GM18502 (cell line): ENCODE data around the gene SPSB3.

Source experiments
- ATAC-seq: cut with Tn5 transposase; IDR thresholded peaks from one replicate; pipeline ENCODE4 v1.9.1; 2021; ENCODE audit warnings: mild to moderate bottlenecking; ENCODE audit not compliant: unreplicated experiment, poor library complexity

The SPSB3 gene

DNA sequence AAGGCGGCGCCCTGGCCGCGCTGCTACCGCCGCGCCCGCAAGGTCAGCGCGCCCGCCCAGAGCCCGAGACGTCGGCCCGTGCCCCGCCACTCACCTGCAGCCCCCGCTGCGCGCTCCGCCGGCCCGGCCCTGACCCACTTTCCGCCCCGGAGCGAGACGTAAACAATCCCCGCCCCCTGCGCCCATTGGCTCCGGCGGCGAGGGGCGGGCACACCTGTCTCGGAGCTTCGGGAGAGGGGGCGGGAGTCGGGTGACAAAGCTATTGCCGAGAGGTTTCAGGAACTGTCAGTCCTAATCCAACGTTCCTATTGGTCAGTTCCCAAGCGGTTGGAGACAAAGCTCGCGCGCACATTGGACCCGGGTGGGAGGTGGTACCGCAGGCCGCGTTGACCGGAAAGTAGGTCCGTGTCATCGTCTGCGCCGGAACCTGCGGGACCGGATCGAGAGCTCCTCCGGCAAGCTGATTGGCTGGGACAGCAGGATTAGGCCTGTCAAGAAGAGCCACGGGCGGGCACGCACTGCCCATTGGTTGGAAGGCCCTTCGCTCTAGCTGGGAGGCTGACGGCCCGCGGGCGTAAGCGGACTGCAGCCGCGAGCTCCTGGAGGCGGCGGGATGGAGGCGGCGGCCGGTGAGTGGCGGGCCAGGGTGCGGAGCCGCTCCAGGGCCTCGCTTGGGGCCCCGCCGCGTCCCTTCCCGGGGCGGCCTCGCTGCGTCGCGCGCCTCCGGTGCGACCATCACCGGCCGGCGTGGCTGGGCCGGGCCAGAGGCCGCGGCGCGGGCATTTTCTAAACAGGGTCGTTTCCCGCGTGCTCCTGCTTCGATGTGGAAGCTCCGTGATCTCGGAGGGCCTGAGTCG is at the start of gene SPSB3, which contains the start of gene NUBP2:
SPSB3 (minus strand) TSS at position 164 of the 857 bp plus-strand sequence. CDS start 1,088 bp downstream, outside the sequence.
NUBP2 (plus strand) TSS at position 553 of the 857 bp plus-strand sequence; CDS start at position 614, 61 bp downstream.
- ATAC-seq, result peak; percentile 85

DNA sequence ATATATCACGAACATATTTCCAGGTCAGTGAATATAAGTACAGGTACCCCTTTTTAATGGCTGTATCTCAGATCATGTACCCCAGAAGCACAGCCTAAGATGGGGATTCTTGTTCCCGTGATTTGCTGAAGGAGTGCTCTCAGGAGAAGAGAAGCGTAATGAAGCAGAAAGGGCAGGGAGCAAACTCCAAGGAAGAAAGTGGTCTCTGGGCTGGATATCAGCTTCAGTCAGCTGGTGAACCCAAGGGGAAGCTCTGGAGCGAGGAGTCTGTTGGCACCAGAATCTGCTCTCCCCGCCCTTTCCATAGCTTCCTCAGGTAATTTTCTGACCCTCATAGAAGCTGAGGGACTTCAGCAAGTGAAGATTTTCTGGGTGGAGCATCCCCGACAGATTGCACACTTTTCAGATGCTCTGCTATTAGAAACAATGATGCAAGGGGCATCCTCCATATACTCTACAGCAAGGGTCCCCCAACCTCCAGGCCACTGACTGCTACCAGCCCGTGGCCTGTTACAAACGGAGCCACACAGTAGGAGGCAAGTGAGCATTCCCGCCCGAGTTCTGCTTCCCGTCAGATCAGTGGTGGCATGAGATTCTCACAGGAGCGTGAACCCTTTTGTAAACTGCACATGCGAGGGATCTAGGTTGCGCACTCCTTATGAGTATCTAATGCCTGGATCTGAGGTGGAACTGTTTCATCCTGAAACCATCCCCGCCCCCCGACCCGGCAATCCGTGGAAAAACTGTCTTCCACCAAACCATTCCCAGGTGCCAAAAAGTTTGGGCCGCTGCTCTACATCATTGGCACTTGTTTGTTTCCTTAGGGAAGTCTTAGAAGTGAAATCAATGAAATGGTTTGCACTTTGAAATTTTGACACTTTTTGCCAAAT is 49.1 kb upstream of the SPSB3 start:
- no peak for ATAC-seq

DNA sequence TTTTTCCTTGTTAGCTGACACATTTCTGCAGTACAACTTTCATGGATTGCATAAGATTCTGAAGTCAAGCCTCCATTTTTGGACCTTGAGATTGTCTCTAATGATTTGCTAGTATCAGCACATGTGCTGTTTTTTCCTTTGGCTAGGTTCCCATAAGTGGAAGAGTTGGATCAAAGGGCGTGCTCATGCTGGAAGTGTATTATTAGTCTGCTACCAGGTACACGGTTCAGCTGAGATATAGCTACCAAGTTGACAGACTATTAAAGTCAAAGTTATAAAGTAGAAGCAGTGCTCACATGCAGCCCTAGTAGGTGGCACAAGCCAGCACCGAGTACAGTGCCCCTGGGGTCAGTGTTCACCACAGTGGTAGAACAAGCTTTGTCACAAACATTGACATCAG is 47.8 kb upstream of the SPSB3 start:
- ATAC-seq, result no peak

DNA sequence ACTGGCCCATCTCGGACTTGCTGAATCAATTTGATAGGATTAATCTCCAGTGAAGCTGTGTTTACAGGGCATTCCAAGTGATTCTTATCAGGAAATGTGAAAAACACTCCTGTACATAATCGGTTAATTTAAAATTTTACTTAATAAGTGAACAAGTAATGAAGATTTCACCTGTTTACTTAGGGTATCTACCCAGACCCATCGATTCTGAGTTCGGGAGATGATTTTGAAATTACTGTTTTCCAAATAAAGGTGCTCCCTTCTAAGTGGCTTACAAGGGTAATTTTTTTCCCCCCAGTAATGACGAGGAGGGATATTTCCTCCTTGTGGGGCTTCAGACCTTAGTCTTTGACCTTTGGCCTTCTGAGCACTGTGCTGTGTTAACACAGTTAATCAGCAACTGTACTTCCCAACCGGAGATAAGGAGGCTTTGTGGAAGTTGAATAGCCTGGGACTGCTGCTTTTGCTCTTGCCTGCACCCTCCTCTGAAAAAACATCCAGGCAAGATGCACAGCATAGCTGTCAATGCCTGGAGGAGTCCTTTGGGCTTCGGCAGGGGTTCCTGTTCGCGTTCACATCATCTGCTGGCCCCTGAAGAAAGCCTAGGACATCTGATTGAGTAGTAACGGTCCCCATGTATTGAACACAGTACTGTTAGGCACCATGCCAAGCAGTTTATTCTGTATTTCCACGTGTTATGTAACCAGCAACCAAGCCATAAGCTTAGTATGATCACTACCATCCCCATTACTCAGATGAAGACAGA is 46.5 kb upstream of the SPSB3 start:
- ATAC-seq, result no peak

DNA sequence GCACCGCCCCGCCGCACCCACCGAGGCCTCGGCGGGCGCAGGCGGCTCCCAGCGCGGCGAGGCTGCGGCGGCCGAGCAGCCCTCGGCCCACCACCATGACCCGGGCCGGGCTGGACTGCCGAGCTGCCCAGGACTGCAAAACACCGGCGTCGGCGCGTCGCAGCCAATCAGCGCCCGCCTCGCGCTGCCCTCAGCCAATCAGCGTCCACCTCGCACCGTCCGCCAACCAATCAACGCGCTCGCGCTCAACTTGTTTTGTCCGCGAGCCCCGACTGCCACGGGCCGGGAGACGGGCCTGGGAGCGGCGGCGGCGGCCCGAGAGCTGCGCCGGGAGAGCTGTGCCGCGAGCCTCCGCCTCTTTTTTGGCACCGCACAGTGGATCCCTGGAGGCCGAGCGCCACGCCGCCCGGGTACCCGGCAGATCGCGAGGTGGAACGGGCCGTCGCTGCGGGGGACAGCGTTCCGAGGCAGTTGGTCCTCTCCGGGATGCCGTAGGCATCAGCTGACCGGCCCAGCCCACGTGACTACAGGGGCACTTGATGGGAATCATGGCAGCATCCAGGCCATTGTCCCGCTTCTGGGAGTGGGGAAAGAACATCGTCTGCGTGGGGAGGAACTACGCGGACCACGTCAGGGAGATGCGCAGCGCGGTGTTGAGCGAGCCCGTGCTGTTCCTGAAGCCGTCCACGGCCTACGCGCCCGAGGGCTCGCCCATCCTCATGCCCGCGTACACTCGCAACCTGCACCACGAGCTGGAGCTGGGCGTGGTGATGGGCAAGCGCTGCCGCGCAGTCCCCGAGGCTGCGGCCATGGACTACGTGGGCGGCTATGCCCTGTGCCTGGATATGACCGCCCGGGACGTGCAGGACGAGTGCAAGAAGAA is 44.6 kb upstream of the SPSB3 start, which contains the start of the genes FAHD1 and HAGH:
FAHD1 (plus strand) TSS at position 516 of the 883 bp plus-strand sequence; CDS start at position 549, 33 bp downstream.
HAGH (minus strand) TSS at position 135 of the 883 bp plus-strand sequence; CDS start at position 97, 38 bp downstream.
- ATAC-seq, result peak; percentile 85

DNA sequence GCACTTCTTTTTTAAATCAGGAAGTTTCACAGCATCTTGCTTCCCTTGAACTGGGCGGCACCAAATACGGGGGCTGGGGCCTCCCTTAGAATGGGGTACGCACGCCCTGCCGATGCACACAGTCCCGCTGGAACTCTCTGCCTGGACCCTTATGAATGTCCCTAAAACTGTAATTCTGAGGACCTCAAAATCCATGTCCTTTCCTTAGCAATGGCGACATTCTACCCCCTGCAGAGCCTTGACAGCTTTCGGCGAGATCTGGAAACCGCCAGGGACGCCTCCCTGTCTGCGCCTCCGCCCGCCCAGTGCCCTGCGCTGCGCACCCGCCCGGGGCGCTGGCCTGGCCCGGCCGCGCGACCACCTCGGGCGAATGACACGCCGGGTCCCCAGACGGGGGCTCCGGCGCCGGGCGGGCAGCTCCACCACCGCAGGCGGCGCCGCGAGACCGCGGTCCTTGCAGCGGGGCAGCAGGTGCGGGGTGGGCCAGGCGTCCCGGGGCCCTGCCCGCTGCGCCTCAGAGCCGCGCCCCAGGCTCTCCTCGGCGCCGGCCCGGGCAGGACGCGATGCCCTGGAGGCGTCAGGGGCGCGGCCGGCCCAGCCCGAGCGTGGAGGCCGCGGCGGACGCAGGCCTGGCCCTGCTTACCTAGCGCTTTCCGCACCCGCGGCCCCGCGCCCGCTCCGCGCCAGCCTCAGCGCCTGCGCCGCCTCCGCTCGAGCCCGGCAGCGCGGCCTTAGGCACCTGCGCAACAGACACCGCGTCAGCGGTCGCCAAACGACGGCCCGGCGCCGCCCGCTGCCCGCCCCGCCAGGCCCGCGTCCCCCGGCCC is 43.7 kb upstream of the SPSB3 start:
- peak; percentile 48 for ATAC-seq

DNA sequence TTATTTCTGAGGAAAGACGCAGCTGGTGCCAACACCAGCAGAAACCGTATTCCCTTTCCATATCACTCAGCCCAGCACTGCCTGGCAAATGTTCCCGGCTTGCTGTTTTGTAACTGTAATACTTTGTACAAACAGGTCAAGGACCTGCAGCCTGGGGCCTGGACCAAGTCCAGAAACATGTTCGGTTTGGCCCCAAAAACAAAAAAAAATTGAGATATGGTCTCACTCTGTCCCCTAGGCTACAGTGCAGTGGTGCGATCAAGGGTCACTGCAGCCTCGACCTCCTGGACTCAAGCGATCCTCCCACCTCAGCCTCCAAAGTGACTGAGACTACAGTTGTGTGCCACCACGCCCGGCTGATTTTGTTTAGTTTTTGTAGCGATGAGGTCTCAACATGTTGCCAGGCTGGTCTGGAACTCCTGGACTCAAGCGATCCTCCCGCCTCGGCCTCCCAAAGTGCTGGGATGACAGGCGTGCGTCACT is 43.1 kb upstream of the SPSB3 start:
- ATAC-seq, result no peak

DNA sequence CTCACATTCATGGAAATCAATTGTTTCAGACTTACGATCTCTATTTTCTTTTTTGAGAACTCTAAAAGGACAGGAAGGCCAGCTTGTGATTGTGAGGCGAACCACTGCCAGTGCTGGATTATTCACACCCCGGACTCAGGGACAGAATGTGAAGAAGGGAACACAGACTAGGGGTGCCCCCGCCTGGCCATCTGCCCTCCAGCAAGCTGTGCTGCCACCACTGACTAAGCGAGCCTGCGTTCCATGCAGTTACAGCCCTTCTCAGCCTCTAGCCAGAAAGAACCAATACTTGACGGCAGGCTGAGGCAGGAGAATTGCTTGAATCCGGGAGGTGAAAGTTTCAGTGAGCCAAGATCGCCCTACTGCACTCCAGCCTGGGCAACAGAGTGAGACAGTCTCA is 41.5 kb upstream of the SPSB3 start:
- no peak for ATAC-seq

DNA sequence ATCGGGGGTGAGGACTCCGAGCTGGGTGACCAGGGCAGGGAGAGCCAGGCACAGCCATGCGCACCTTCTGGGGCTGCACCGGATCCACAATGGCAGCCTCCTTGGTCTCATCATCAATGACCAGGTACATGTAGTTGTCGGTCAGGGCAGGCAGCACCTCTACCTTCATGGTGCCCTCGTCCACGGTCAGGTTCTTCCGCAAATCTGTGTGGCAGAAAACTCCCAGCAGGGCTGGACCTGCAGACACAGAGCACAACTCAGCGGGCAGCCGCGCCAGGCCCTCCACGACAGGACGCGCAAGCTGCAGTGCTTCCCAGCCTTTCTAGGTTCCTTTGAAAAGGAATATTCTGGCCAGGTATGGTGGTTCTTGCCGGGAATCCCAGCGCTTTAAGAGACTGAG is 40.4 kb upstream of the SPSB3 start:
- ATAC-seq, result no peak

DNA sequence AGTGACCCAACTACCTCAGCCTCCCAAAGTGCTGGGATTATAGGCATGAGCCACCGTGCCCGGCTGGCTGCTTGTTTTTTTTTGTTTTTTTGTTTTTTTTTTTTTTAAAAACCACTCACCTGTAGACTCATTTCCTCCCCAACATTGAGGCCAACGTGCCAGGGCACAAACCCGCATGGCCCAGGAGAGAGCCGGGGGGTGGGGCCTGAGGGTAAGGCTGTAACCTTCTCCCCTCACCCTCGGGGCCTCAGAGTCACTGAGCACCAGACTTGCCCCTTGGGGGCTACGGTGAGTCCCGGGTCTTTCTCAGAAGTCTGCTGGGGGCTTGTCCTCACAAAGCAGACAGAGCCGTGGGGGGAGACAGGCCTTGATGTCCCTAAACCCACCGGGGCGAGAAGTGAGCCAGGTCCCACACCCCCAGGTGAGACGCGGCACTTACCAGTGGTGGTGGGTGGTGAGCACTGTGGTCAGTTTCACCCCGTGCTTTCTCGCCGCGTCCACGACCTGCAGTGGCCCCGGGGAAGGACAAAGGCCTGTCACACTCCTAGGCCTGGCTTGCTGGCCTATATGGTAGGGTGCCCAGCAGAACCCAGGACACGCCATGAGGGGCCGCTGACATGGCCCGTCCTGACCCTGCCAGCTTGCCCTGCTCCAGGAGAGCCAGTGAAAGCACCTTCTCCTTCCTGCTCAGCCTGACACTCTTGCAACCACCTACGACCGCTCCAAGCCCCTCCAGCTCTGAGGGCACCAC is 39.7 kb upstream of the SPSB3 start:
- ATAC-seq, result no peak

DNA sequence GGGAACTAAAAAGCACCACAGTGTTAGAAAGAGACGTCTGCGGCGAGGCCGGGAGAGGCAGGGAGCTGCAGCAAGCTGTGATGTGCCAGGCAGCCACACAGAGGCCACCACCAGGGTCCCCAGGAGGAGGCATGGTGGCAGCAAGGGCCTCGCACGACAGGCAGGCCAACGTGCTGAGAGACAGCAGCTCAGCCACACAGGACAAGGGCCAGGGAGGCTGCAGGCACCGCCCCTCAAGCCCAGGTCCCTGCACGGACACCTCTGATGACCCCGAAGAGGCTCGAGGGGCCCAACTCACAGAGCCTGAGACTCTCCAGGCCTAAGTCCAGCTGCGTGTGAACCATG is 38.5 kb upstream of the SPSB3 start:
- no peak for ATAC-seq

DNA sequence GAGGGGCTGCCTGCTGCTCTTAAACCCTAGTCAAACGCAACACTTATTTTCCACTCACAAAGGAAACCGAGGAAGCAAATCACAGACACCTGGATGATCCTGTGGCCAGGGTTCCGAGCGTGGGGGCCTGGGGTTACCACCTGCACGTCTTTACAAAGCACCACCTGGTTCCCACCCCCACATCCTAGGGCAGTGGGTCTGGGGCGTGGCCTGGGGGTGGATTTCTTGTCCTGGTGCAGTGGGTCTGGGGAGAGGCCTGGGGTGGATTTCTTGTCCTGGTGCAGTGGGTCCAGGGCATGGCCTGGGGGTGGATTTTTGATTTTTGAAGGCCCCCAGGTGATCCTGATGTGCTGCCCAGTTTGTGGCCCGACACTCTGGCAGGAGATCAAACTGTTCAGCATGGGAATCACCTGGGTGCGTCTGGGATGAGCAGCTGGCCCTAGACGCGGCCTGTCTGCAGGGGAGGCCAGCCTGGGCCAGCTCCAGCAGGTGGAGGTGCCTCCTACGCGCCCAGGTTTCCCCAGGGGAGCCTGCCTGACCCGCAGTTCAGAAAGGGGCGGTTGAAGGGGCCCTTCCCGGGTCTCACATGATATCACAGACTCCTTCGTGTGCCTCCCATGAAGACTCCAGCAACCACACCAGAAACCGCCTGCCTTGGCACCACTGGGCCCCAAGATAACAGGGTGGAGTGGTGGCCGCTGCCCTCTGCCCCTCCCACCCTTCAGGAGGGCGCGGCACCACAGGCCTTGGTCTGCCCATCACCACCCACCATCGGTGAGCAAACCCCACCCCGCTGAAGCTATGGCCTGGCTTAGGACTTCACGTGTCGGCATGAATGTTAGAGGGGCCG is 38.0 kb upstream of the SPSB3 start:
- ATAC-seq, result no peak

DNA sequence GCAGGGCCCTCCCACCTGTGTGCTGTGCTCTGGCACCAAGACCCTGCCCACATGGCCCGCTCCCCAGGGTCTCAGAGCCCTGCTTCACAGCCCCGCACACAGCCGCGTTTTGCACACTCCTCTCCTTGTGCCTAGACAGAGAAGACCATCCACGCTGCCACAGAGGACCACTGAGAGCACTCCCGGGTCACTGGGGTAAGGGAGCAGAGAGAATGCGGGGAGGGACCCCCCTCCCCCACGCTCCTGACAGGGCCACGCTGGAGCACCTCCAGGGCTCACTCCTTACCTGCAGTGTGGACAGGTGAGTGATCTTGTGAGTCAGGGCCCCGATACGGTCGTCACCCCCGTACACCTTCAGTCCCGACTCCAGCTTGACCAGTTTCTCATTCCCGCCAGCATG is 37.2 kb upstream of the SPSB3 start:
- no peak for ATAC-seq

DNA sequence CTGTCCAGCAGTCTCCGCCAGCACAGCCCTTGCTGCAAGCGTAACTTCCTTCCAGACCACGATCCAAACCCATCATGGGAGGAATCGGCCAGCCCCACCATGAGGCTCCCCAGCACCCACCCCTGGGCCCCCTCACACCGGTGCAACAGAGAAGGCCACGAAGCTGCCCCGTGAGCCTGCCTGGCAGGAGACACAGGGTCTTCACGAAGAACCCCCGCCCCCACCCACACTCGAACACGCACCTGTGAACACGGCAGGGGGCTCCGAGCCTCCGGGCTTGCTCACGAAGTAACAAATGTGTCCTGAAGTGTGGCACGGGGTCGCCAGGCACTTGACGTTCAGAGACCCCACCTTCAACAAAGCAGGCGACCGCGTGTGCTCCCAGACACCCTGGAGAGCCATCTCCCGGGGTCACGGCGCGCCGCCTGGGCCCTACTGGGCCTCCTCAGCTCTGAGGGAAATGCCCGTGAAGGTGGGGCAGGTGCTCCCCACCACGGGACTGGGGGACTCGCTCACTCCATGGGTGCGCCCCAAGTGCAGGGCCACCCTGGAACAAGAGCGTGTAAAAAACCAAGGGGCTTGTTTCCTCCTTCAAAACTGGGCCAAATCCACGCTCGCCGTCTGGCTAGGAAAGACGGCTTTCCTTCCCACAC is 36.6 kb upstream of the SPSB3 start:
- no peak for ATAC-seq

DNA sequence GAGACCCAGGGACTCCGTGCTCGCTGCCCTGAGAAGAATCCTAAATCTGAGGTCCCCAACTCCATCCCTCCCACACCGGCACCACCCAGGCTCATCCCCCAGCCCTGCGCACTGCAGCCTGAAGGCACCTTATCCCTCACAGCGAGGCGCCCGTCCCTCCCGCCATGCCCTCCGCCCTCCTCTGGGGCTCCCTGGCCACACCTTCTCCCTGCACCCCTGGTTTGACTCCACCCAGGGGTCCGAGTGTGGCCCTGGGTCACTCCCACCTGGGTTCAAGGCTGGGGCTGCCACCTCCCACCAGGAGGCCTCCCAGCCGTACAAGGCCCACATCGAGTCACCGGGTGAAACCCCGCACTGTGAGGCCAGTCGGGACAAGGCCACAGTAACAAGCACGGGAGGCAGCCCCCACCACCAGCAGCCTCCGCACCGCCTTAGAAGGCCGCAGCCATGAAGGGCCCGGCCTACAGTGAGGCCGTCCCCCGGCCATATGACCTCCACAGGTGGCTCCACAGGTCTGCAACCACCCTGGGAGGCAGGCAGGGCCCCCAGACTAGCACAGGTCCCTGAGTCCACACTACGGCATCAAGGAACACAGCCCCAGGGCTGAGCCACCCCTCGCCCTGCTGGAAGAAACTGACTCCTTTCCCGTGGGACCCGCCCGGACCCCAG is 36.0 kb upstream of the SPSB3 start:
- no peak for ATAC-seq

DNA sequence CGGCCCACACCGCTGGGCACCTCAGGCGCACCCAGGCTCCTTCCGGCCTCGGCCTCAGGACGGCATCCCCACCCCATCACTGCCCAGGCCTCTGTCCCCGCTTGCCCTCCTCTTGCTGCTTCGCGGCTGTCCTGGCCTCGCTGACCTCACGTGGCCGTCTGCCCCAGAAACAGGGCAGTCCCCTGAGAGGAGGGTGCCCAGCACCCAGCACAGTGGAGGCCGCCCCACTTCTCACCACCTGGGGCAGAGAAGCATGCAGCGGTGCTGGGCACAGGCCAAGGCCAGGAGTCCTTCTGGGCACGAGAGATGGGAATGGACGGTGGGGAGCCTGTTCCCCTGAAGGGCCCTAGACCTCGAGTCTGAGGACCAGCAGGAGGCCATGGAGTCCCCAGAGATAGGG is 35.3 kb upstream of the SPSB3 start:
- no peak for ATAC-seq
